Activated naive CD4-positive, alpha-beta T cell treated with anti-CD3 and anti-CD28 coated beads, Interleukin-2, amount 50 U/mL, for 24 hours (primary cell): ENCODE results near the gene ZHX3.

Experiments used
- H3K27ac Mint-ChIP-seq: one replicate; pipeline ENCODE4 v1.8.0; 2021; ENCODE audit warnings: mild to moderate bottlenecking, mixed read lengths
- H3K27me3 Mint-ChIP-seq: one replicate; pipeline ENCODE4 v1.8.0; 2021; ENCODE audit warnings: mixed read lengths
- H3K36me3 Mint-ChIP-seq: one replicate; pipeline ENCODE4 v1.8.0; 2021; ENCODE audit warnings: mixed read lengths
- H3K4me1 Mint-ChIP-seq: one replicate; pipeline ENCODE4 v1.8.0; 2021; ENCODE audit warnings: mixed read lengths
- H3K4me3 Mint-ChIP-seq: one replicate; pipeline ENCODE4 v1.8.0; 2021; ENCODE audit warnings: mild to moderate bottlenecking, mixed read lengths
- H3K9me3 Mint-ChIP-seq: one replicate; pipeline ENCODE4 v1.8.0; 2021; ENCODE audit warnings: mixed read lengths

Gene ZHX3

DNA sequence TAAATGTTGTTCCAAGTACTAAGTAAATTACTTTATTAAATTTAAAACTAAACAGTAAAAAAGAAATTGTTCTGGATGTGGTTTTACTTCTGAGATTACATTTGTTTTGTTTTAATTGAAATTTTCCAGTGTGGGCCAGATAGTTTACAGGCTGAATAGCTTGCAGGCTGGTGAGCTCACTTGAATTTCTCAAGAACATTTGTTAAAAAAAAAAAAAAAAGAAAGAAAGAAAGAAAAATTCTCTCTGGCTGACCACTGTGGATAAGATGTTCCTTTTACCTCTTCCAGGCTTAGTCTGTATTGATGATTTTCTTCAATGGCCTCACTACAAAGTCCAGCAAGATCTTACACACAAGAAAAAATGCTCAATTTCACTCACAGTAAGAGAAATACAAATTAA lies 94.8 kb downstream of the ZHX3 start:
- H3K4me3 Mint-ChIP-seq: no peak overlapping the region
- H3K36me3 Mint-ChIP-seq: no peaks in the 10 kb centered on the region
- H3K27ac Mint-ChIP-seq: no peak overlapping the region
- no peaks in the 10 kb centered on the region for H3K9me3 Mint-ChIP-seq
- H3K27me3 Mint-ChIP-seq: no peaks in the 10 kb centered on the region
- no peaks in the 10 kb centered on the region for H3K4me1 Mint-ChIP-seq

- Mint-ChIP-seq H3K36me3 (no peaks in the 10 kb centered on the region), H3K9me3 (no peaks in the 10 kb centered on the region), H3K4me3 (no peak overlapping the region), H3K27me3 (no peaks in the 10 kb centered on the region), H3K27ac (no peak overlapping the region), H3K4me1 (no peaks in the 10 kb centered on the region)
Measured at GRCh38 chr20:41222296-41222695, 95.2 kb downstream of the ZHX3 start.

DNA sequence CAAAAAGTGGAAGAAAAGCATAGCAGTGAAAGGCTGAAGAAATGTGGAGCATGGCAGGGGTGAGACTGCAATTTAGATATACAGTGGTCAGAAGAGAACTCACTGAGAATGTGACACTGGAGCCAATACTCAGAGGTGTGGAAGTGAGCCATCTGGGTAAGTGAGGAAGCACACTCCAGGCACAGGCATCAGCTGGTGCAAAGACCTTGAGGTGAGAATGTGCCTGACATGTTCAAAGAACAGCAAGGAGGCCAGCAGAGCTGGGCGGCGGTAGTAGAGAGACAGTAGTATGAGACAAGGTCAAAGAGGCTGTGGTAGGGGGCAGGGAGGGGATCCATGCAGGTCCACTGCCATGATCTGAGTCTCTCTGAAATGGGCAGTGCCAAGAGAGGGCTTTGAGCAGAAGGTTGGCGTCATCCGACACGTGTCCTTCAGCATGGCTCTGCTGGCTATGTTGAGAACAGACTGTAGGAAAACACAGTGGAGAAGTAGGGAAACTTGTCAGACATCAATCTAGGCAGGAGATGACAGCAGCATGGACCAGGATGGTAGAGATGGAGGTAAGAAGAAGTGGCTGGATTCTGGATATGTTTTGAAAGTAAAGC lies 95.8 kb downstream of the ZHX3 start:
- no peaks in the 10 kb centered on the region for H3K9me3 Mint-ChIP-seq
- H3K4me3 Mint-ChIP-seq: no peak overlapping the region
- H3K4me1 Mint-ChIP-seq: no peaks in the 10 kb centered on the region
- no peaks in the 10 kb centered on the region for H3K36me3 Mint-ChIP-seq
- H3K27ac Mint-ChIP-seq: no peak overlapping the region
- no peaks in the 10 kb centered on the region for H3K27me3 Mint-ChIP-seq

GRCh38 chr20:41219824-41220223 lies 97.7 kb downstream of the ZHX3 start:
- H3K4me3 Mint-ChIP-seq: no peak overlapping the region
- H3K27ac Mint-ChIP-seq: no peak overlapping the region
- H3K36me3 Mint-ChIP-seq: no peaks in the 10 kb centered on the region
- no peaks in the 10 kb centered on the region for H3K27me3 Mint-ChIP-seq
- H3K9me3 Mint-ChIP-seq: no peaks in the 10 kb centered on the region
- no peaks in the 10 kb centered on the region for H3K4me1 Mint-ChIP-seq

DNA sequence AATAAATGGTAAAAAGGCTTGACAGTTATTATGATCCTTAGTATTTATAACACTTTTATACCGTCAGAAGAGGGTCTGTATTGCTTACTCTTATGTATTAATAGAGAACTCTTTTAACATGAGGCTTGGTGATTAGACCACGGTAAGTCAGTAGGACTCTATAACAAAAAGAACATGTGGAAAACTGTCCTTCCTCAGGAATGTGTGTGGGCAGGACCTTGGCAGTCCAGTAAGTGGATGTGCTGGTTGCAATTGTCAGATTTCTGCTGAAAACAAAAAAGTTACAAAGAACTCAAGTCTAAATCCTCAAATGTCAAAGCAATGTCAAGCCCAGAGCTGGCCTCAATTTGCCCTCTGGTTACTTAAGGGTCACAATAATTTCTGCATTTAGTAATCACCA lies 99.1 kb downstream of the ZHX3 start:
- Mint-ChIP-seq H3K4me3 (no peak overlapping the region), H3K36me3 (no peaks in the 10 kb centered on the region), H3K27me3 (no peaks in the 10 kb centered on the region), H3K9me3 (no peaks in the 10 kb centered on the region), H3K4me1 (no peaks in the 10 kb centered on the region), H3K27ac (no peak overlapping the region)

DNA sequence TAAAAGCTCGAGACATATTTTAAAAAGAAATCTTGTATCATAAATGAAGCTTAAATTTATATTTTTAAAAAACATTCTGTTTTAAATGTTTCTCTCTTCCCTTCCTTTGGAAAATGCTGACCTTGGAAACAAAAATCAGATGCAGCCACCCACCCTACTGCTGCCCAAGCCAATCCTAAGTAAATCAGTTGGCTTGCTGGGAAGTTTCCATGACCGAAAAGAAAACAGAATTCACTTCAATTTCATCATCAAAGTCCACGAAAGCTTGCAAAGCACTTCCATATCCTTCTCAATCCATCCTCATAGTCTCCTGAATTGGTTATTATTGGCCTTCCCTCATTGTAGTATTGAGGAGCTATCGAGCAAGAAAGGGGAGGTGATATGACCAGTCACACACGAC lies 100.1 kb downstream of the ZHX3 start:
- no peak overlapping the region for H3K27ac Mint-ChIP-seq
- no peaks in the 10 kb centered on the region for H3K36me3 Mint-ChIP-seq
- no peaks in the 10 kb centered on the region for H3K27me3 Mint-ChIP-seq
- H3K9me3 Mint-ChIP-seq: no peaks in the 10 kb centered on the region
- no peaks in the 10 kb centered on the region for H3K4me1 Mint-ChIP-seq
- no peak overlapping the region for H3K4me3 Mint-ChIP-seq

DNA sequence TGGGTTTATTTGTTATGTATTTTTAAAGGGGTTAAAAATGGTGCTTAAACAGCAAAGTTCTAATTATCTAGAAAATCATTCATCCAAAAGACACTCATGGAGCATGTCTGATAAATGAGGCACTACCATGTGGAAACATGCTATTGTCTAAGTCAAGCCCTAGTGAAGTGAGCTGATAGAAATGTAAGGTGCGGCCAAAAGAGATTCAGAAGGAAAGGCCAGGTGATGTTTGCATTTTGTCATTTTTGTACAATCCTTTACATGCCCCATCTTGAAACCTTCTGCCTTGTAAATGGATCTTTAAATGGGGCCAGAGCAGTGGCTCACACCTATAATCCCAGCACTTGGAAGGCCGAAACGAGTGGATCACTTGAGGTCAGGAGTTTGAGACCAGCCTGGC lies 102.9 kb downstream of the ZHX3 start:
- H3K4me3 Mint-ChIP-seq: no peak overlapping the region
- H3K27me3 Mint-ChIP-seq: no peaks in the 10 kb centered on the region
- H3K4me1 Mint-ChIP-seq: peaks cover 6% of the 10 kb centered on the region
- H3K9me3 Mint-ChIP-seq: no peaks in the 10 kb centered on the region
- H3K36me3 Mint-ChIP-seq: no peaks in the 10 kb centered on the region
- no peak overlapping the region for H3K27ac Mint-ChIP-seq

DNA sequence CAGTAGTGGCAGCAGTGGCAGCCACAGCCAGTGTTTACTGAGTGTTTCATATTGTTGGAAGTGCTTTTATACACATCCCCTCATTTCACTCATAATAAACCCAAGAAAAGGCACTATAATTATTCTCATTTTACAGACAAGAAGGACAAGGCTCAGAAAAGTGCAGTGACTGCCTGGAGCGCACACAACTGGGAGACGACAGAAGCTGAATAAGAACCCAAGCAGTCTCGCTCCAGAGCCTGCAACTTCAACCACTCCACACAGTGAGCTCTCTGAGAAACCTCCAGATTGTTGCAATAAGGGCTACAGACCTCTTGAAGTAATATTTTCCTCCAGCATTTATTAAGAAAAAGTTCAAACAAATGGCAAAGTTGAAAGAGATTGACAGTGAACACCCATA lies 103.3 kb downstream of the ZHX3 start:
- Mint-ChIP-seq H3K4me1 (peaks cover 6% of the 10 kb centered on the region), H3K27ac (no peak overlapping the region), H3K36me3 (no peaks in the 10 kb centered on the region), H3K27me3 (no peaks in the 10 kb centered on the region), H3K9me3 (no peaks in the 10 kb centered on the region), H3K4me3 (no peak overlapping the region)

DNA sequence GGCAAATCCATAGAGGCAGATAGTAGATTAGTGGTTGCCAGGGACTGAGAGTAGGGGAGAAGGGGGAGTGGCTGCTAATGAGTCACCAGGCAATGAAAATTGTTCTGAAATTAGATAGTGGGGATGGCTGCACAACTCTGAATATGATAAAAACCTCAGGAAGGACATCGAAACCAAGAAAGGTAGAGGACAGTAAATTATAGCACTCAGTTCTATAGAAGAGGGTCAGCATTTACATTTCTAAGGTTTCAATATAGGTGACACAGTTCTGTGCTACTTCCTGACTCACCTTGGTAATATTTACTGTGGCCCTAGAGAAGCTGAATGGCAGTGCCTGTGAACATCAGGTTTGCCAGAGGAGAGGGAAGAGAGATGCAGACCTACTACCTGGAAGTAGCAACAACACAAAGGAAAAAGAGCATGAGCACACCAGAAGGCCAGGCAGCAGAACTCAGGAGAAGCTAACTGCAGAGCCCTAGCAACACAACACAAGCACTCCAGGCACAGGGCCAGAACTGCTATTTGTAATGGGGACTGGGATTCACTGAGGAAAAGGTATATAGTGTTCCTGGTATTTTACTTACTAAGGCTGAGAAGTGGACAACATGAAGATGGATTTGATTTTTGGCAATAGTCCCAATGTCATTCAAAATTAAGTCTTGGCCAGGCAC lies 104.2 kb downstream of the ZHX3 start:
- peaks cover 6% of the 10 kb centered on the region for H3K4me1 Mint-ChIP-seq
- H3K4me3 Mint-ChIP-seq: no peak overlapping the region

DNA sequence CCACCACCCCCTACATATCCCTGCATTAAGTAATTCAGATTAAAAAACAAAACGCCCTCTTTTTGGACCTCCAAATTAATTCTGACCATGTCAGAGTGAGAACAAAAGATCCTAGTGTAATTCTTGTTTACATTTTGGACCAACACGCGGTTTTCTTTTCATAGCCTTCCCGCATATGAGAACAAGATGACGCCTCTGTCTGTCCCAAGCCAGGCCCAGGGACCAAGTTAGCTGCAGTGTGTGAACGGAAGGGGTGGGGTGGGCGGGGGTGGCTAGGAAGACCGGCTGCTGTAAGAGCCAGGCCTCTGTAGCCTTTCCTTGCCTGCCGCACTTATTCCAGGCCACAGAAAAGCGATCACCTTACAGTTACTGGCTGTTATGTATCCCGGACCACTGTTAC lies 112.2 kb downstream of the ZHX3 start:
- Mint-ChIP-seq H3K27ac (no peak overlapping the region), H3K4me3 (no peak overlapping the region), H3K36me3 (peaks cover 19% of the 10 kb centered on the region), H3K27me3 (no peaks in the 10 kb centered on the region), H3K9me3 (no peaks in the 10 kb centered on the region), H3K4me1 (no peaks in the 10 kb centered on the region)

More for the DNA sequence above, 104.2 kb downstream of the ZHX3 start:
- no peaks in the 10 kb centered on the region for H3K36me3 Mint-ChIP-seq
- no peak overlapping the region for H3K27ac Mint-ChIP-seq
- no peaks in the 10 kb centered on the region for H3K27me3 Mint-ChIP-seq
- H3K9me3 Mint-ChIP-seq: no peaks in the 10 kb centered on the region

DNA sequence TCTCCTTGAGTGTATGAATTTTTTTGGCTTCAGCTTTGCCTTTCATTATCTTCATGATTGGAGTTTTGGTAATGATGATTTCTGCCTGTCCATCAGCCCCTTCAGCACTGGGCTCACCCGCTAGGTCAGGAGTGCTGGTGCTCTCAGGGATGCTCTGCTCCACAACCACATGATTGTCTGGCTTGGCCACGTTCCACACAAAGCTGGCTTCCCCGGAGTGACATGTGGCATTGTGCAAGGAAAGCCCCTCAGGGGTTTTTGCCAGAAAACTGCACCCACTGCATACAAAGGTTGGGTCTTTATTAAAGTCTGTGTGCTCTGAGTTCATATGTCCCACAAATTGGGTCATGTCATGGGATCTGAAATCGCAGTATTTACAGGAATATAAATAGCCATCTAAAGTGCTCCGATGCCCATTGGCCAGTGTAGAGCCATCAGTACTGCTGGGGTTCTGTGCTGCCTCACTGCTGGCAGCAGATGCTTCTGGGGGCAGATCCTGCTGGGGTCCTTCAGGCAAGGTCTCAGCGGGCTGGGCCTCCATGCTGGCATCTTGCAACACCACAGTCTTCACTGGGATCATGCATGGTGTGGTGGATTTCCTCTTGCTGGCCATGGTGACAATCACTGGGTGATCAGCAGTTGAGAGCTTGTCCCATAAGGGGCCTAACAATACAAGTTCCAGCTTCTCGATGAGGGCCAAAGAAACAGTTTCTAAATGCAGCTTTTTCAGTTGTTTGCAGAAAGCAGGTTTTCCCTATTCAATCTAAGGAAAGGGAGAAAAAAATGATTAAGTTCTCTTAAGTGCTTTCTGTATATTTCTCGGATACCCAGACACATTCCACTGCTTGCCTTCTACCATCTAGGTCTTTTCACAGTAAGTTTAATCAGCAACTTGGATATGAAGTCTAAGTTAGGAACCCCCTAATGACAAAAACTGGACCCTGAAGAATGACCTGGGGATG lies 112.9 kb downstream of the ZHX3 start:
- H3K36me3 Mint-ChIP-seq: peaks cover 23% of the 10 kb centered on the region
- no peak overlapping the region for H3K4me3 Mint-ChIP-seq
- H3K27me3 Mint-ChIP-seq: no peaks in the 10 kb centered on the region
- H3K4me1 Mint-ChIP-seq: no peaks in the 10 kb centered on the region
- no peak overlapping the region for H3K27ac Mint-ChIP-seq
- no peaks in the 10 kb centered on the region for H3K9me3 Mint-ChIP-seq

DNA sequence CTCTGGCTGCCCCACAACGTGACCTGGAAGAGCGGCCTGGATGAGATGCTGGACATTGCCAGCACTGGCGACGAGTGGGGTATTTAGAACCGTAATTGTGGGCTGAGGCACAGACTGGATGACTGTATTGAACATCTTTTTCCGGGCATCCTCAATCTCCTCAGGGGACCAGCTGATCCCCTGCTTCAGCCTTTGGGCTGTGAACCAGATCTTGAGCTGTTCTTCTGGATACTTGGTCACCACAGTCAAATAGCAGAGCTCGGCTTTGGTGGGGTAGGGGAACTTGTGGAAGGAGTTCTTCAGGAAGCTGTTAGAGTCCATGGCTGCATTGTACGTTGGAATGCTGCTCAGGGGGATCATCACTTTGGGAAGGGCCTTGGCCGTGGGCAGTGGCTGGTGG lies 113.9 kb downstream of the ZHX3 start:
- H3K27me3 Mint-ChIP-seq: no peaks in the 10 kb centered on the region
- H3K27ac Mint-ChIP-seq: no peak overlapping the region
- H3K4me3 Mint-ChIP-seq: no peak overlapping the region
- H3K9me3 Mint-ChIP-seq: peaks cover 7% of the 10 kb centered on the region
- no peaks in the 10 kb centered on the region for H3K4me1 Mint-ChIP-seq
- peaks cover 30% of the 10 kb centered on the region for H3K36me3 Mint-ChIP-seq

GRCh38 chr20:41202426-41202825 lies 115.1 kb downstream of the ZHX3 start:
- Mint-ChIP-seq H3K36me3 (peaks cover 32% of the 10 kb centered on the region), H3K27me3 (no peaks in the 10 kb centered on the region), H3K4me3 (no peak overlapping the region), H3K4me1 (no peaks in the 10 kb centered on the region), H3K9me3 (peaks cover 11% of the 10 kb centered on the region), H3K27ac (no peak overlapping the region)

DNA sequence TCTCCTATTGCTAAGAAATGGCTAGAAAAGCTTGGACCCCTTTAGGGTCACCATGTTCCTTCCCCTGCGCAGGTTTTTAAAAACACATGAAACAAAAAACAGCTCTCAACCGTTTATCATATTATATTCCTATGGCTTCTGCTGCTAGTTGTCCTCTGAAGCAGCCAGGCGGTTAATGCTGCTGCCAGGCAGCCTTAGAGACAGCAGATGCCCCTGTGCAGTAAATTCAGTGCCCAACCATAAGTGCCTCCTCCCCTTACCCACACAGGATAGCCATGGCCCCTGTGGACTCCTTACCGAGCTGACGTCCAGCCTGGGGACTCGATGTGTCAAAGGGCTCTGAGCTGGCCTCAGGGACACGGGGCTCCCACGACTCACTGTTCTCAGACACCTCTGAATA lies 115.8 kb downstream of the ZHX3 start:
- Mint-ChIP-seq H3K27me3 (no peaks in the 10 kb centered on the region), H3K36me3 (peaks cover 32% of the 10 kb centered on the region), H3K9me3 (peaks cover 11% of the 10 kb centered on the region), H3K4me1 (no peaks in the 10 kb centered on the region), H3K4me3 (no peak overlapping the region), H3K27ac (no peak overlapping the region)

GRCh38 chr20:41200446-41201202 lies 116.9 kb downstream of the ZHX3 start:
- peaks cover 27% of the 10 kb centered on the region for H3K36me3 Mint-ChIP-seq
- H3K9me3 Mint-ChIP-seq: peaks cover 11% of the 10 kb centered on the region
- H3K27ac Mint-ChIP-seq: no peak overlapping the region
- H3K27me3 Mint-ChIP-seq: no peaks in the 10 kb centered on the region
- H3K4me1 Mint-ChIP-seq: no peaks in the 10 kb centered on the region
- no peak overlapping the region for H3K4me3 Mint-ChIP-seq
